HFFc6 (cell line): ENCODE data around the gene LEKR1. TPM values are rescaled to one million over a fixed set of nuclear protein-coding genes. Genes with fewer than 3 reads are reported as not detected.
A peak's percentile ranks its signal among the peaks of the same experiment; 100 is the strongest.

ENCODE experiments used
- DNase-seq: peaks from one replicate; pipeline ENCODE4 v3.0.0-alpha.2; 2018
- H3K27ac Mint-ChIP-seq: 2 replicates; pipeline ENCODE4 v1.8.0; 2020; ENCODE audit warnings: mild to moderate bottlenecking, mixed read lengths
- H3K27me3 Mint-ChIP-seq: 2 replicates; pipeline ENCODE4 v1.8.0; 2021; ENCODE audit warnings: mild to moderate bottlenecking, moderate library complexity, mixed read lengths; ENCODE audit not compliant: insufficient read depth
- H3K36me3 Mint-ChIP-seq: 2 replicates; pipeline ENCODE4 v1.8.0; 2021; ENCODE audit warnings: low read depth, mixed read lengths
- H3K4me1 Mint-ChIP-seq: 2 replicates; pipeline ENCODE4 v1.8.0; 2020; ENCODE audit warnings: low read depth, mixed read lengths
- H3K4me3 Mint-ChIP-seq: 2 replicates; pipeline ENCODE4 v1.8.0; 2020; ENCODE audit warnings: mild to moderate bottlenecking, moderate library complexity, mixed read lengths
- H3K9me3 Mint-ChIP-seq: 2 replicates; pipeline ENCODE4 v1.8.0; 2020; ENCODE audit warnings: mild to moderate bottlenecking, mixed read lengths
- CTCF ChIP-seq: fragments of 200-600 bp; sonication (generic); IDR thresholded peaks from 2 replicates; pipeline ENCODE4 v1.5.0; 2021; ENCODE audit warnings: antibody characterized with exemption, mild to moderate bottlenecking
- total RNA-seq, 6 experiments: library from RNA; stranded (reverse); fragmentation: NEBNext Ultra II Directional; extraction: Animal tissue kit (Norgen Biotek cat#: 25700); gene quantifications; 2 replicates in 1 of 6; 3 replicates in 5 of 6; pipeline ENCODE4 v1.2.3, GENCODE V29; 2021

LEKR1 gene
- total RNA-seq, 6 experiments from 2014 or later, result 0.40 to 1.0 (median 0.77) TPM

- Mint-ChIP-seq H3K27ac (peak overlapping the region; percentile 97), H3K4me1 (peaks cover 67% of the 10 kb centered on the region), H3K36me3 (no peaks in the 10 kb centered on the region), H3K27me3 (peaks cover 4% of the 10 kb centered on the region; the same call in 1 of the 2 replicates), H3K4me3 (peak overlapping the region; percentile 72), H3K9me3 (no peaks in the 10 kb centered on the region)
- no peak for TF ChIP-seq CTCF
- peak; percentile 91 for DNase-seq
Observed at GRCh38 chr3:157082305-157082982, 256.3 kb downstream of the LEKR1 start.

- peaks cover 4% of the 10 kb centered on the region for H3K27me3 Mint-ChIP-seq
- no peaks in the 10 kb centered on the region for H3K36me3 Mint-ChIP-seq
- no peak for DNase-seq
- no peak overlapping the region for H3K4me3 Mint-ChIP-seq
- no peak for TF ChIP-seq CTCF
- peaks cover 65% of the 10 kb centered on the region for H3K4me1 Mint-ChIP-seq
- H3K9me3 Mint-ChIP-seq, result no peaks in the 10 kb centered on the region
- no peak overlapping the region for H3K27ac Mint-ChIP-seq
Observed at GRCh38 chr3:157083824-157084223, 257.7 kb downstream of the LEKR1 start.

GRCh38 chr3:157086060-157086750 lies 260.1 kb downstream of the LEKR1 start:
- H3K4me3 Mint-ChIP-seq, result no peak overlapping the region
- peaks cover 70% of the 10 kb centered on the region for H3K4me1 Mint-ChIP-seq
- H3K9me3 Mint-ChIP-seq, result no peaks in the 10 kb centered on the region
- DNase-seq, result no peak
- H3K36me3 Mint-ChIP-seq, result no peaks in the 10 kb centered on the region
- no peak for TF ChIP-seq CTCF
- peaks cover 4% of the 10 kb centered on the region for H3K27me3 Mint-ChIP-seq
- no peak overlapping the region; the same call in 1 of the 2 replicates for H3K27ac Mint-ChIP-seq

- Mint-ChIP-seq H3K27me3 (peaks cover 3% of the 10 kb centered on the region), H3K36me3 (no peaks in the 10 kb centered on the region), H3K4me3 (no peak overlapping the region; the same call in 1 of the 2 replicates), H3K27ac (peak overlapping the region; percentile 95), H3K4me1 (peaks cover 65% of the 10 kb centered on the region), H3K9me3 (no peaks in the 10 kb centered on the region)
- TF ChIP-seq CTCF, result no peak
- no peak for DNase-seq
Observed at GRCh38 chr3:157086775-157087174, 260.6 kb downstream of the LEKR1 start.

GRCh38 chr3:157087373-157087772 lies 261.2 kb downstream of the LEKR1 start:
- Mint-ChIP-seq H3K4me3 (peak overlapping the region; percentile 89), H3K9me3 (no peaks in the 10 kb centered on the region), H3K27me3 (no peaks in the 10 kb centered on the region; the same call in 1 of the 2 replicates), H3K4me1 (peaks cover 64% of the 10 kb centered on the region), H3K27ac (peak overlapping the region; percentile 95), H3K36me3 (no peaks in the 10 kb centered on the region)
- no peak for TF ChIP-seq CTCF
- DNase-seq, result no peak
